ENCODE data around the gene PHACTR1.
"Not testable (repeated sequence)": the region's sequence is repeated elsewhere in the genome, so short reads cannot be mapped to it uniquely, and the experiment has no call there.

The PHACTR1 gene

GRCh38 chr6:12716298-12716916, at the start of gene PHACTR1:
Gene PHACTR1 (plus strand): TSS chr6:12716767.
- DNase-seq (ENCODE audit: low read depth) = no peak
- H3K4me3 ChIP-seq (ENCODE audit: low read depth, low read length) = no peak within 1 kb of the TSS

- no peak for DNase-seq (ENCODE audit: low read depth)
- H3K4me3 ChIP-seq (ENCODE audit: low read depth, low read length) = no peak overlapping the region
Observed at GRCh38 chr6:12666886-12667285, 49.7 kb upstream of the PHACTR1 start.

GRCh38 chr6:12675931-12676330, 40.6 kb upstream of the PHACTR1 start:
- DNase-seq (ENCODE audit: low read depth) = no peak
- H3K4me3 ChIP-seq (ENCODE audit: low read depth, low read length) = no peak overlapping the region

GRCh38 chr6:12679341-12679740, 37.2 kb upstream of the PHACTR1 start:
- DNase-seq (ENCODE audit: low read depth) = no peak

GRCh38 chr6:12693122-12693521, 23.4 kb upstream of the PHACTR1 start:
- no peak overlapping the region for H3K4me3 ChIP-seq (ENCODE audit: low read depth, low read length)
- no peak for DNase-seq (ENCODE audit: low read depth)

More at GRCh38 chr6:12679341-12679740, 37.2 kb upstream of the PHACTR1 start:
- H3K4me3 ChIP-seq (ENCODE audit: low read depth, low read length) = no peak overlapping the region

GRCh38 chr6:12698298-12698697, 18.3 kb upstream of the PHACTR1 start:
- DNase-seq (ENCODE audit: low read depth) = no peak
- no peak overlapping the region for H3K4me3 ChIP-seq (ENCODE audit: low read depth, low read length)

DNA sequence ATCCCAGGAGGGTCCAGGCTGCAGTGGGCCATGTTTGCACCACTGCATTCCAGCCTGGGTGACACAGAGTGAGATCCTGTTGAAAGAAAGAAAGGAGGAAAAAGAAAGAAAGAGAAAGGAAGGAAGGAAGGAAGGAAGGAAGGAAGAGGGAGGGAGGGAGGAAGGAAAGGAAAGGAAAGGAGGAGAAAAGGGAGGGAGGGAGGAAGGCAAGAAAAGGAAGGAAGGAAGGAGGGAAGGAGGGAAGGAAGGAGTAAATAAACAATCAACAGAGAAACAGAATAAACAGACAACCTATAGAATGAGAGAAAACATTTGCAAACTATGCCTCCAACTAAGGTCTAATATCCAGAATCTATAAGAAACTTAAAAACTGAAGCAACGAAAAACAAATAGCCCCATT, 11.6 kb upstream of the PHACTR1 start:
- no peak for DNase-seq (ENCODE audit: low read depth)
- no peak overlapping the region for H3K4me3 ChIP-seq (ENCODE audit: low read depth, low read length)

DNA sequence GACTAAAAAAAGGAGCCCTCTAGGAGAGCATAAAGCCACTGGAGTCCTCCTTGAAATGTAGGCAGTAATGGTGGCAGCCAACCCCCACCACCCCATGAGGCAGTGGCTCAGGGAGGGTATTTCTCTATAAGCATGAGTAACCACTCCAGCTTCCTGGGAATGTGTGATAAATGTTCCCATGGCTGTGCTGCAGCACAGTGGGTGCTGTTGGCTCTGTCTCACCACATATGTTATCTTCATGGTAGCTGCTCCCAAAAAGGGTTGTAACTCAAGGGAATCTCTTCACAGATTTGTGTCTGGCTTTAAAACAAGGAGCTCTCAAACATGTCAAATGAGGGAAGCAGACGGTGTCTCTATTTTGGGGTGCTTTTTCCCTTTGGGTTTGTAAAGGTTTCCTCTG, 7.5 kb upstream of the PHACTR1 start:
- peak; percentile 21 for DNase-seq (ENCODE audit: low read depth)

GRCh38 chr6:12709556-12710232, 6.9 kb upstream of the PHACTR1 start:
- no peak for DNase-seq (ENCODE audit: low read depth)
- no peak overlapping the region for H3K4me3 ChIP-seq (ENCODE audit: low read depth, low read length)

More for the DNA sequence above, 7.5 kb upstream of the PHACTR1 start:
- no peak overlapping the region for H3K4me3 ChIP-seq (ENCODE audit: low read depth, low read length)

DNA sequence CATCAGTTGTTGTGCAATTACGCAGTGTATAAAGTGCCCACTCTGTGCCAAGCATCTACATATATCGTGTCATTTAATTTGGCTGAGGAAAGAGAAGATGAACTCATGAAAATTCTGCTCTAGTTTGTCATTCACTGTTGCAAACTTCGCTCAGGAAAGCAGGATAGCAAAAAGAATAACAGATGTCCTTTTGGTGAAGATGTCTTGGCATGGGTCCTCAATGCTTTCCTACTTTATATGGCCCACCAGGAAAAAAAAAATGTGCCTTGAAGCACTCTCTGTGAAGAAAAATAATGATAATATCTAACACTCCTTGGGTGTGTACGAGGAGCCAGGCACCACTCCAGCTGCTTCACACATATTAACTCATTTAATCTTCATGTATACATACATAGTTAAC, 5.6 kb upstream of the PHACTR1 start:
- no peak overlapping the region for H3K4me3 ChIP-seq (ENCODE audit: low read depth, low read length)
- DNase-seq (ENCODE audit: low read depth) = no peak

GRCh38 chr6:12714022-12714421, 2.5 kb upstream of the PHACTR1 start:
- DNase-seq (ENCODE audit: low read depth) = no peak
- no peak overlapping the region for H3K4me3 ChIP-seq (ENCODE audit: low read depth, low read length)

DNA sequence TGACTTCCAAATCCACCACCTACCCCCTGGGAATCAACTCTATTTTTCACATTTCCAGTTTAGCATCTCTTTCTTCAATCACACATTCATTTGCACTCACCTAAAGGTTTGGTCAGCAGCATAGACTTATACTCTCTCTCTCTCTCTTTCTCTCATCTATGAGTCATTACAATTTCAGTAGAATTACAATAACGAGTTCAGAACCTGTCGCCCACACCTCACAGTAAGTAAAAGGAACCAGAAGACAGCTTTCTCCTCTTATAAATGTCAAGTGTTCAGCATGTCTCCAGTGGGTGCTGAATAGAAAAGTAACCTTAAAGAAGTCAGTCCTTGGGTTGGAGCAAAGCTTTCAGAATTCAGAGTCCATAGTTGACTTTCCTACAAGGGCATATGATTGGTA, 1.1 kb upstream of the PHACTR1 start:
- H3K4me3 ChIP-seq (ENCODE audit: low read depth, low read length) = no peak overlapping the region
- DNase-seq (ENCODE audit: low read depth) = no peak

GRCh38 chr6:12717356-12717755, 789 bp downstream of the PHACTR1 start:
- H3K4me3 ChIP-seq (ENCODE audit: low read depth, low read length) = no peak overlapping the region
- DNase-seq (ENCODE audit: low read depth) = no peak

DNA sequence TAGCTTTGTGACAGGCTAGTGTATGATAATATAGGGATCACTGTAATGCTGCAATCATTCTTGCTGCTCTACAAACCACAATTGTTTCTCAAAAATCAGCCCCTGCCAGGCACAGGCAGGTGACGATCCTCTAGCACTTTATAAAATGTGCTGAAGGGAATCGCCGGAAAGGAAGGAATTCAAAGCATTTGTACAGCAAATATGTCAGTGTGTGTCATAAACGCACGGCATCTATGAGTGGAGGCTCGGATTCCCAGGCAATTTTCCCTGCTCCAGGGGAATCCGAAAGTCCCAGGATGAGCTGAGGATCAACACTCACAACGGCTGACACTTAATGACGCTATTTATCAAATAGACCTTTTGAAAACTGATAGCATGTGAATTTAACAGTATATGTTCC, 1.4 kb downstream of the PHACTR1 start:
- H3K4me3 ChIP-seq (ENCODE audit: low read depth, low read length) = no peak overlapping the region
- peak; percentile 12 for DNase-seq (ENCODE audit: low read depth)

DNA sequence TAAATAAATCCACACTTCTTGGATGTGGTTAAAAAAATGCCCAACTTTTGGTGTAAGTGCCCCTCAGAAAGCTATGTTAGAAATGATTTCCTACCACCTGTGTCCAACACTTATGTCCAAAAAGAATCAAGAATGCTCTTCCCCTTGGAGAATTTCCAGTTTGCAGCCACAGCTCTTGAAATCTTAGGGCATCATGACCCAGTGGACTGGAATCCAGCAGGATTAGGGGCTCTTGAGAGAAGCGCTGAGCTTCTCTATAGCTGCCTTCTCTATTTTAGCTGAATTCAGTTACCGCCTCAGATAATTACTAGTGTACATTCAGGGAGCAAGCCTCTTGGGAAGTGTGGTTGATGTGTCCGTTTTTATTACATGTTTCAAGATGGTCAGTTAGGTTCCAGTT, 2.5 kb downstream of the PHACTR1 start:
- no peak for DNase-seq (ENCODE audit: low read depth)
- H3K4me3 ChIP-seq (ENCODE audit: low read depth, low read length) = no peak overlapping the region

DNA sequence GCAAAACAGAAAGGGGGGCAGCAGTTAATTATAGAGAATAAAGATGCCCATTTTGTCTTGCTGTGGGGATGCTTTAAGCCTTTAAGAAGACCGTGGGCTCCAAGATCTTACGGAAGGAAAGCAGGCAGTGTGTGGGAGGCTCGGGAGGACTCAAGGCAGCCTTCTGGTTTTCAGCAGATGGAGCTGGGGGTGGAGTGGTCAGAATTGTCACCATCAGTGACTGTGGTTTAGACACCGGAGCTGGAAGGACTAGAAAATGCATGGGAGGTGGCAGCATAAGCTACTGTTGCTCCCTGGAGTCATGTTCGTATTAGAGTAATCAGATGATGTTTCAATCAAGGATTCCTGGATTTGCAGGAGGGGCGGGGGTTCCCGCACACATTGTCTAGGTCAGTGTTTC, 3.7 kb downstream of the PHACTR1 start:
- H3K4me3 ChIP-seq (ENCODE audit: low read depth, low read length) = no peak overlapping the region
- DNase-seq (ENCODE audit: low read depth) = no peak

GRCh38 chr6:12725263-12725662, 8.7 kb downstream of the PHACTR1 start:
- H3K4me3 ChIP-seq (ENCODE audit: low read depth, low read length) = no peak overlapping the region
- DNase-seq (ENCODE audit: low read depth) = no peak

DNA sequence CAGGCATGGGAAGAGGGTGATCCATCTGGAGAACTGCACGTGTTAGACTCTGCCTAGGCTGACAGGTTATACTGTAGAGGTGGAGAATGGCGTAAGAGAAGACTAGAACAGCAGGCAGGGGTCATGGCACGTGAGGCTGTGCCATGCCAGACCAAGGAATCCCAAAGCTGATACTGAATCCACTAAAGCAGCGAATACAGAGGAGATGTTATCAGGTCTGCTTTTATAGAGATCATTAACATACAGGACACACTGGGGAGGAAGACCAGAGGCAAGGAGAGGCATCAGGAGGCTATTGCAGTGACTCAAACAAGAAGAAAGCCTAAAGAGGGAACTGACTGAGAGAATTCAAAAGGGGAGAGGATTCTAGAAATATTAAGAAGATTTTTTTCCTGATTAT, 12.9 kb downstream of the PHACTR1 start:
- no peak for DNase-seq (ENCODE audit: low read depth)
- H3K4me3 ChIP-seq (ENCODE audit: low read depth, low read length) = no peak overlapping the region

GRCh38 chr6:12730809-12731208, 14.2 kb downstream of the PHACTR1 start:
- not testable (repeated sequence) for H3K4me3 ChIP-seq (ENCODE audit: low read depth, low read length); DNase-seq (ENCODE audit: low read depth)

GRCh38 chr6:12733876-12734275, 17.3 kb downstream of the PHACTR1 start:
- H3K4me3 ChIP-seq (ENCODE audit: low read depth, low read length) = no peak overlapping the region
- DNase-seq (ENCODE audit: low read depth) = no peak

- no peak overlapping the region for H3K4me3 ChIP-seq (ENCODE audit: low read depth, low read length)
- DNase-seq (ENCODE audit: low read depth) = no peak
Observed at GRCh38 chr6:12735786-12736185, 19.2 kb downstream of the PHACTR1 start.
